HG03571 (cell line): Measurements from ENCODE around the gene LRP1.

Source experiments
- ATAC-seq: cut with Tn5 transposase; IDR thresholded peaks from one replicate; pipeline ENCODE4 v1.9.1; 2021; ENCODE audit not compliant: unreplicated experiment

The LRP1 gene

GRCh38 chr12:57093415-57094207, 34.7 kb upstream of the LRP1 start:
- ATAC-seq: no peak

GRCh38 chr12:57094208-57095160, 33.8 kb upstream of the LRP1 start:
- ATAC-seq: no peak

- ATAC-seq: no peak
These were observed 32.8 kb upstream of the LRP1 start for GRCh38 chr12:57095440-57095839.

- no peak for ATAC-seq
These were observed 32.1 kb upstream of the LRP1 start for GRCh38 chr12:57096099-57096572.

- no peak for ATAC-seq
These were observed 31.3 kb upstream of the LRP1 start for GRCh38 chr12:57096748-57097553.

GRCh38 chr12:57097554-57097835, 30.8 kb upstream of the LRP1 start:
- no peak for ATAC-seq

- no peak for ATAC-seq
These were observed 29.7 kb upstream of the LRP1 start for GRCh38 chr12:57098546-57098945.

- ATAC-seq: no peak
These were observed 29.1 kb upstream of the LRP1 start for GRCh38 chr12:57099047-57099714.

GRCh38 chr12:57099766-57100165, 28.5 kb upstream of the LRP1 start:
- ATAC-seq: no peak

GRCh38 chr12:57101892-57102695, 26.2 kb upstream of the LRP1 start:
- no peak for ATAC-seq

- ATAC-seq: no peak
These were observed 24.4 kb upstream of the LRP1 start for GRCh38 chr12:57103856-57104255.

GRCh38 chr12:57104292-57104910, 23.9 kb upstream of the LRP1 start:
- ATAC-seq: no peak

GRCh38 chr12:57105011-57105753, 23.1 kb upstream of the LRP1 start:
- no peak for ATAC-seq

- no peak for ATAC-seq
These were observed 22.1 kb upstream of the LRP1 start for GRCh38 chr12:57106021-57106708.

GRCh38 chr12:57107456-57108155, 20.7 kb upstream of the LRP1 start:
- no peak for ATAC-seq

GRCh38 chr12:57109207-57110103, 18.8 kb upstream of the LRP1 start:
- no peak for ATAC-seq
